Psoas muscle (tissue), 8 donors: ENCODE measurements around the gene MEOX2. TPM values are rescaled to one million over a fixed set of nuclear protein-coding genes. Genes with fewer than 3 reads are reported as not detected.

ENCODE experiments used
- ATAC-seq, 4 donors: fragments of 200-7000 bp; cut with Tn5 transposase; one replicate each; pipeline ENCODE4 v1.9.1; 2020; ENCODE audit warnings: moderate library complexity in 3 of 4, mild to moderate bottlenecking in 2 of 4
- DNase-seq, 2 donors: peaks; one replicate each; pipeline ENCODE4 v3.0.0-alpha.2; 2020
- H3K27ac ChIP-seq: fragments of 200-600 bp; one replicate; pipeline ENCODE4 v1.8.0; 2022
- H3K27me3 ChIP-seq, 3 donors: fragments of 200-600 bp in 1 of 3; one replicate each; pipeline versions ENCODE4 v1.6.1 to v1.8.0; 2013 to 2022; ENCODE audit warnings: low read length in 2 of 3, mild to moderate bottlenecking in 2 of 3, moderate library complexity in 1 of 3; ENCODE audit not compliant: insufficient read depth in 3 of 3
- H3K36me3 ChIP-seq, 2 donors: fragments of 200-600 bp in 1 of 2; one replicate each; pipeline versions ENCODE4 v1.6.1 to v1.8.0; 2013 to 2022; ENCODE audit warnings: low read depth in 1 of 2, mild to moderate bottlenecking in 1 of 2, moderate library complexity in 1 of 2; ENCODE audit not compliant: insufficient read depth in 1 of 2
- H3K4me1 ChIP-seq: fragments of 200-600 bp; one replicate; pipeline ENCODE4 v1.8.0; 2022
- H3K4me3 ChIP-seq: fragments of 200-600 bp; one replicate; pipeline ENCODE4 v1.8.0; 2022; ENCODE audit warnings: mild to moderate bottlenecking
- H3K9me3 ChIP-seq: fragments of 200-600 bp; one replicate; pipeline ENCODE4 v1.8.0; 2022
- CTCF ChIP-seq: fragments of 200-600 bp; IDR thresholded peaks from one replicate; pipeline ENCODE4 v1.8.0; 2022; ENCODE audit warnings: antibody characterized with exemption
- WGBS, 3 donors: extraction: QIAGEN DNeasy Blood & Tissue Kit; methylation state at CpG; one replicate each; pipeline versions ENCODE4 v1.1.6 to v1.1.7; 2013; 5-methylcytosine and 5-hydroxymethylcytosine counted together
- intact Hi-C, 2 donors: fragments of 100-400 bp; cut with DNase I; formaldehyde crosslinking; loops; one replicate each; pipeline versions ENCODE4 v1.11.0 to v1.14.2; 2022
- polyA plus RNA-seq, 3 donors: library from polyadenylated mRNA; stranded (reverse); fragments of 200-250 nt; gene quantifications; one replicate each; pipeline ENCODE4 v1.2.3, GENCODE V29; 2013
- total RNA-seq, 4 donors: library from RNA; stranded (reverse); fragmentation: NEBNext Ultra II Directional in 2 of 4; extraction: Animal tissue kit (Norgen Biotek cat#: 25700) in 2 of 4; gene quantifications; one replicate each; pipeline versions ENCODE4 v1.2.1 to v1.2.4, GENCODE V29; 2021 to 2023
- donor health status: healthy with polysubstance abuse.
- donor health status: DM: no; HTN: no; CAD: no; lungs with moderate emphysema.
- donor health status: Bipolar disorder and iron deficiency.
- donor health status: healthy.
- donor health status: DM: yes; HTN: yes; CAD: no.
- donor health status: DM: no; HTN: no; CAD: no.
- donor health status: DM: no; HTN: no; CAD: no.
- donor health status: DM: yes; HTN: yes; CAD: no.

MEOX2 gene
- total and polyA plus RNA-seq, 7 donors, result 3.1 to 6.9 (median 4.0) TPM

- DNase-seq (no peak), ATAC-seq (no peak)
- Histone ChIP-seq H3K27me3 (no peaks in the 10 kb centered on the region), H3K4me1 (no peaks in the 10 kb centered on the region), H3K36me3 (no peaks in the 10 kb centered on the region), H3K4me3 (no peak overlapping the region), H3K27ac (no peak overlapping the region), H3K9me3 (no peaks in the 10 kb centered on the region)
- 70 to 75% (median 73%) methylated on average over 2 of the region's 2 CpGs for WGBS, 3 donors
- no peak for TF ChIP-seq CTCF
- intact Hi-C loops, result no loop called here
Observed at GRCh38 chr7:15675379-15675778, 11.1 kb downstream of the MEOX2 start.

DNA sequence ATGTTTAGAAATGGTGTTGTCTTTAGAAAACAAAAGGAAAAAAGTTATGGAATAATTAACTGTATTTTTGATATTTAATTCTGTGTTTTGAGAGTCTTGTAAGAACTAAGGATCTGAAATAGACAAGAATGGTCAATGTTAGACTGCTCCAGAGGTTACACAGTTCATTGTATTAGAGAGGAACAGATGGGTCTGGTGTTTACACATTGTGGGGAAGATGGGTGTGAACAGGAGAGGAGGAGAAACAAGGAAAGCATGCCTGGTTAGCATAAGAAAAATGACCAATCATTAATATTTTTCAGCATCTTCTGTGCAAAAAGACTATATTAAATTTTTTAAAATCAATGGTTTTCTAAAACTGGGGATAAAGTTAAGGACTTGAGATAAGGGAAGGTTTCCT lies 11.9 kb downstream of the MEOX2 start:
- intact Hi-C loops, result no loop called here
- TF ChIP-seq CTCF, result no peak
- H3K9me3 ChIP-seq, result no peaks in the 10 kb centered on the region
- H3K27me3 ChIP-seq, result no peaks in the 10 kb centered on the region
- H3K4me3 ChIP-seq, result no peak overlapping the region
- no peaks in the 10 kb centered on the region for H3K4me1 ChIP-seq
- no peaks in the 10 kb centered on the region for H3K36me3 ChIP-seq
- no peak for ATAC-seq
- no peak overlapping the region for H3K27ac ChIP-seq
- no peak for DNase-seq

- 64 to 71% (median 66%) methylated on average over 10 of the region's 10 CpGs for WGBS, 3 donors
- intact Hi-C loops, result no loop called here
- TF ChIP-seq CTCF, result no peak
Observed at GRCh38 chr7:15669443-15670090, 16.9 kb downstream of the MEOX2 start.

GRCh38 chr7:15667991-15668390 lies 18.5 kb downstream of the MEOX2 start:
- DNase-seq (no peak), ATAC-seq (no peak)
- no peak overlapping the region for H3K4me3 ChIP-seq
- H3K9me3 ChIP-seq, result no peaks in the 10 kb centered on the region
- no peak overlapping the region for H3K27ac ChIP-seq
- H3K4me1 ChIP-seq, result peaks cover 5% of the 10 kb centered on the region
- no peaks in the 10 kb centered on the region for H3K36me3 ChIP-seq
- 90% methylated on average over 5 of the region's 5 CpGs for WGBS, 3 donors
- no peaks in the 10 kb centered on the region for H3K27me3 ChIP-seq
- no peak for TF ChIP-seq CTCF
- intact Hi-C loops, result no loop called here

More at GRCh38 chr7:15669443-15670090, 16.9 kb downstream of the MEOX2 start:
- Histone ChIP-seq H3K27ac (no peak overlapping the region), H3K4me1 (peaks cover 5% of the 10 kb centered on the region), H3K27me3 (no peaks in the 10 kb centered on the region), H3K4me3 (no peak overlapping the region), H3K36me3 (no peaks in the 10 kb centered on the region), H3K9me3 (no peaks in the 10 kb centered on the region)
- ATAC-seq (no peak), DNase-seq (no peak)

DNA sequence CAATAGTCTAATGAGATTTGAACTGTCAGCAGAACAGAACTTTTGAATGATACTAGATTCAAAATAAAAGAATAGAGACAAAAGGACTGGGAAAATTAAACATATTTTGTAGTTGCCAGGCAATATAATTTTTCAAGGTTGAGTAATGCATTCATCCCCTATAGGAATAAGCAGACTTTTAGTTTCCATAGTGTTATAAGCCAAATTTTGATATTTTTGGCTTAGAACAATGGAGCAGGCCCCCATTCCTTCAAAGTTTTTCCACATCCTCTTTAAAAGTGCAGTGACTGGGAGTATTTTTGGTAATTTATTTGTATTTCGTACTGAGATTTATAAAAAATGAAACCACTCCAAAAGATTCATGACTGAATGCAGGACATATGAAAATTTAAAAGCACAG lies 24.0 kb downstream of the MEOX2 start:
- 55 to 69% (median 57%) methylated on average over 1 of the region's 1 CpG for WGBS, 3 donors
- peaks cover 5% of the 10 kb centered on the region for H3K4me1 ChIP-seq
- ATAC-seq, result no peak
- H3K27me3 ChIP-seq, result no peaks in the 10 kb centered on the region
- no peak overlapping the region for H3K27ac ChIP-seq
- TF ChIP-seq CTCF, result no peak
- no peaks in the 10 kb centered on the region for H3K9me3 ChIP-seq
- H3K36me3 ChIP-seq, result no peaks in the 10 kb centered on the region
- intact Hi-C loops, result no loop called here
- no peak overlapping the region for H3K4me3 ChIP-seq
- no peak for DNase-seq
